GM12878 (cell line): ENCODE data around the gene TPH2. TPM values are rescaled to one million over a fixed set of nuclear protein-coding genes. Genes with fewer than 3 reads are reported as not detected.

Experiments used
- ATAC-seq: fragments of 200-7000 bp; cut with Tn5 transposase; 3 replicates; pipeline ENCODE4 v1.9.1; 2020; ENCODE audit warnings: mild to moderate bottlenecking, moderate library complexity
- BruUV-seq: library from RNA; stranded (reverse); fragments of 400-500 nt; replicated peaks from 2 replicates; lab custom pipeline; 2021; lab: Mats Ljungman, UMichigan
- CTCF ChIA-PET: fragments of 300-600 bp; sonication (Branson Sonifier 250); formaldehyde crosslinking; extraction: SDS; loops from one replicate; lab custom pipeline; 2021; ENCODE audit warnings: inconsistent platforms; lab: Yijun Ruan, JAX
- POLR2A ChIA-PET: fragments of 350-600 bp; formaldehyde crosslinking; extraction: SDS; loops from one replicate; lab custom pipeline; 2021; ENCODE audit warnings: inconsistent platforms; lab: Charles Lee
- RAD21 ChIA-PET: fragments of 300-600 bp; sonication (Branson Sonifier 250); formaldehyde crosslinking; loops from one replicate; lab custom pipeline; 2023; ENCODE audit warnings: antibody characterized with exemption; ENCODE audit not compliant: unreplicated experiment; lab: Charles Lee
- SMC1A ChIA-PET: fragments of 300-600 bp; sonication (Branson Sonifier 250); formaldehyde crosslinking; loops from one replicate; lab custom pipeline; 2023; ENCODE audit not compliant: unreplicated experiment, uncharacterized antibody; lab: Charles Lee
- DNase-seq: peaks from one replicate; pipeline ENCODE4 v3.0.0-alpha.2; 2011; ENCODE audit warnings: low read depth, low spot score
- FAIRE-seq: peaks from 3 replicates; lab custom pipeline; 2011; peaks lifted over from hg19 to GRCh38; lab: Jason Lieb, UNC
- H2AFZ ChIP-seq: 2 replicates; pipeline ENCODE4 v1.6.0; 2011; ENCODE audit warnings: low read depth, low read length, control low read depth; ENCODE audit not compliant: control insufficient read depth
- H3K27ac ChIP-seq: 2 replicates; pipeline ENCODE4 v1.5.1; 2011; ENCODE audit warnings: control low read depth; ENCODE audit not compliant: control insufficient read depth, insufficient read depth
- H3K27me3 ChIP-seq, 2 experiments: replicated peaks in 1 of 2; 2 replicates each; pipeline versions ENCODE4 v1.6.0 to v1.6.1; 2011; ENCODE audit warnings: low read length in 1 of 2; ENCODE audit not compliant: control insufficient read depth in 2 of 2, insufficient read depth in 2 of 2
- H3K36me3 ChIP-seq, 2 experiments: 2 replicates each; pipeline ENCODE4 v1.5.1; 2011; ENCODE audit warnings: low read length in 1 of 2; ENCODE audit not compliant: control insufficient read depth in 2 of 2, insufficient read depth in 2 of 2
- H3K4me1 ChIP-seq: 2 replicates; pipeline ENCODE4 v1.6.1; 2011; ENCODE audit warnings: mild to moderate bottlenecking, low read length, moderate library complexity, mixed read lengths; ENCODE audit not compliant: control insufficient read depth, insufficient read depth
- H3K4me2 ChIP-seq: 2 replicates; pipeline ENCODE4 v1.6.0; 2011; ENCODE audit warnings: control low read depth; ENCODE audit not compliant: control insufficient read depth, insufficient read depth
- H3K4me3 ChIP-seq: fragments of 200-600 bp; sonication (generic); 2 replicates; pipeline ENCODE4 v1.5.1; 2016
- H3K79me2 ChIP-seq: 2 replicates; pipeline ENCODE4 v1.6.0; 2011; ENCODE audit warnings: low read length; ENCODE audit not compliant: control insufficient read depth, insufficient read depth
- H3K9ac ChIP-seq: 2 replicates; pipeline ENCODE4 v1.8.0; 2011; ENCODE audit warnings: low read length, control low read depth, mixed read lengths; ENCODE audit not compliant: control insufficient read depth, insufficient read depth
- H3K9me3 ChIP-seq: replicated peaks from 3 replicates; pipeline ENCODE4 v1.5.1; 2011; ENCODE audit warnings: mild to moderate bottlenecking, low read length; ENCODE audit not compliant: control insufficient read depth, insufficient read depth
- H4K20me1 ChIP-seq: 2 replicates; pipeline ENCODE4 v1.6.0; 2011; ENCODE audit not compliant: control insufficient read depth, insufficient read depth
- CREB1 ChIP-seq: IDR thresholded peaks from 2 replicates; pipeline ENCODE4 v1.6.1; 2012; ENCODE audit warnings: low read depth, mild to moderate bottlenecking, inconsistent platforms
- TCF12 ChIP-seq: IDR thresholded peaks from 2 replicates; pipeline ENCODE4 v1.6.1; 2011; ENCODE audit warnings: low read depth, mild to moderate bottlenecking, low read length
- ZNF217 ChIP-seq: fragments of 450-650 bp; IDR thresholded peaks from 2 replicates; pipeline ENCODE4 v1.6.1; 2017; ENCODE audit warnings: antibody characterized with exemption, mild to moderate bottlenecking
- ZNF24 ChIP-seq: fragments of 450-650 bp; IDR thresholded peaks from 2 replicates; pipeline ENCODE4 v1.6.1; 2017; ENCODE audit warnings: antibody characterized with exemption, mild to moderate bottlenecking
- WGBS: methylation state at CpG from one replicate; pipeline ENCODE4 v1.1.6; 2016; ENCODE audit warnings: low lambda C conversion rate; ENCODE audit not compliant: insufficient replicate concordance, insufficient coverage; ENCODE audit errors: missing lambda C conversion rate; 5-methylcytosine and 5-hydroxymethylcytosine counted together
- in situ Hi-C: fragments of 300-500 bp; cut with MboI; formaldehyde crosslinking; loops from 9 replicates; pipeline ENCODE4 v1.14.3; 2018; ENCODE audit warnings: mixed read lengths
- intact Hi-C: fragments of 100-400 bp; cut with micrococcal nuclease; formaldehyde crosslinking; loops from one replicate; pipeline ENCODE4 v1.14.2; 2022; ENCODE audit not compliant: unreplicated experiment
- polyA plus RNA-seq, 11 experiments: library from polyadenylated mRNA; depleted of rRNA in 4 of 11; unstranded in 6 of 11; stranded (reverse) in 5 of 11; fragments of >200 nt; fragmentation: Nextera tagmentation in 4 of 11; fragmentation: Illumina TruSeq in 1 of 11; extraction: Ambion mirVana in 4 of 11; extraction: Trizol in 1 of 11; gene quantifications; 1 replicate in 1 of 11; 2 replicates in 10 of 11; pipeline versions ENCODE4 v1.2.1 to v1.2.3, GENCODE V29; 2011 to 2016; ENCODE audit warnings: inconsistent platforms in 2 of 11, missing spikeins in 2 of 11, low read depth in 1 of 11
- total RNA-seq, 4 experiments: library from RNA; depleted of rRNA in 3 of 4; stranded (reverse); fragments of >200 nt in 3 of 4; fragmentation: Illumina TruSeq in 1 of 4; extraction: Trizol in 1 of 4; gene quantifications; 2 replicates each; pipeline versions ENCODE4 v1.2.1 to v1.2.3, GENCODE V29; 2013 to 2021

Gene TPH2
- total and polyA plus RNA-seq, 10 of the 15 experiments (the other 5 are each of a cell fraction or from before 2014, with no cell fraction given) = not detected

DNA sequence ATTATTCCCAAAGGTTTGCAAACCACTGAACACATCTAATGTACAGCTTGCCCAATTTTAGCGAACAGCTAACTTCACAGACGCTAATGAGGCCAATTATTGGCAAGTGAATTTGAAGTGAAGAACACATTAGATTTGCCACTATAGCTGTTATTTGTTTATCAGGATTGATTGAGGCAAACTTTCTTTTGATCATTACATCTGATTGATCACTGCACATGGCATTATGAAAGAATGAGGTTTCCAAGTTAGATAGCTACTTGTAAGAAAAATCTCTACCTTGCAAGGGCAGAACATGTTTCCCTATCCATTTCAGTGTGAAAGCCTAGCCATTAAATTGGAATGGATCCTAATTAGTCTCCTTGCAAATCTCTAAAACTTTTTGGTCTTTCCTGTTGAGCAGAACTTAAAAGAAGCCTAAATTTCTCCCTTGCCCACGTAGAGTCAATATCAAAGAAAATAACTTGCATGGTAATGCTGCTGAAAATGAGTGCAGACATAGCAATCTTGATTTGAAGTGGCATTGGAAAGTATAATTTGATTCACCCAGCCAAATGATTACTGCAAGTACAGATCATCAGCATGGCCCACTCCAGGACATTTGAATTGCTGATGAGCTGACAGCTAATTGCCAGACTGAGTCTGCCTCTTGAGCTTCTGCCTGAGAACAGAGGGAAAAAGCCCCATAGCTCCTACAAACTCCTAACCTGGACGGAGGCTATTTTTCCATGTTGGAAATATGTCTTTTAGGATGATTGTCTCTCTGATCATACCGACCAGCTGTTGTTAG, 98.6 kb downstream of the TPH2 start:
- H3K4me3 ChIP-seq = no peak overlapping the region
- intact Hi-C loops = no loop called here
- DNase-seq (no peak), ATAC-seq (no peak), FAIRE-seq (no peak)
- no peak overlapping the region for H3K4me2 ChIP-seq
- CTCF ChIA-PET = no interaction called here
- no peak overlapping the region for H3K27ac ChIP-seq
- no peaks in the 10 kb centered on the region for H3K9me3 ChIP-seq
- H4K20me1 ChIP-seq = no peaks in the 10 kb centered on the region
- no peaks in the 10 kb centered on the region for H3K4me1 ChIP-seq
- H2AFZ ChIP-seq = no peak overlapping the region
- no peak overlapping the region for H3K9ac ChIP-seq
- SMC1A ChIA-PET = no interaction called here
- TF ChIP-seq ZNF24 (no peak), ZNF217 (no peak), TCF12 (no peak)
- no TSS peak for BruUV-seq
- RAD21 ChIA-PET = no interaction called here
- H3K79me2 ChIP-seq = no peaks in the 10 kb centered on the region
- no peaks in the 10 kb centered on the region for H3K27me3 ChIP-seq
- in situ Hi-C loops = no loop called here
- no peaks in the 10 kb centered on the region for H3K36me3 ChIP-seq
- 19% methylated on average over 5 of the region's 5 CpGs for WGBS
- POLR2A ChIA-PET = no interaction called here

DNA sequence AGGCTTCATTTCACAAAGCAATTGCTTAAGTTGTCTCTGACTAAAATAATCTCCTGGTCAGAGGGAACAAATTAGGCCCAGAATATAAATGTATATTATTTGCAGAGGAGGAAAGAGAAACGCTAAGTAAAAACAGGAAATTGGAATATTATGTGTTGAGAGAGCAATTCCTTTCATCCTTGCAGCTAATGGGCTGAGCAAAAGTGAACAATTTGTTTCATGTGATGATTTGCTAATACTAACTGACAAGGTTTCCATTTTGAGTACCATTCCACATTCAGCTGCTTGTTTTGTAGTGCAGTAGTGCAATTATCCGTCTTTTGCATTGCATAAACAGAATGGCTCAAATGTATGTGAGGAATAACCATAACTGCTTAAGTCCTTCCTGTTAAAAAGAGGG, 103.2 kb downstream of the TPH2 start:
- WGBS = 42% methylated on average over 2 of the region's 2 CpGs
- SMC1A ChIA-PET = interaction anchor here (0.6 to 1.6 kb wide), 3 partner anchors 8 to 760 kb away, joined by 3 to 4 read pairs (median 4); no protein-coding TSS in a partner anchor
- POLR2A ChIA-PET = no interaction called here
- H3K27ac ChIP-seq = no peak overlapping the region
- intact Hi-C loops = no loop called here
- no TSS peak for BruUV-seq
- H3K27me3 ChIP-seq = no peaks in the 10 kb centered on the region; a peak in 1 of 4 replicates
- FAIRE-seq (no peak), DNase-seq (no peak), ATAC-seq (no peak)
- H4K20me1 ChIP-seq = no peaks in the 10 kb centered on the region
- no peaks in the 10 kb centered on the region for H3K79me2 ChIP-seq
- TF ChIP-seq CREB1 = no peak
- no peak overlapping the region for H3K4me2 ChIP-seq
- CTCF ChIA-PET = interaction anchor here (0.5 to 1.7 kb wide), 3 partner anchors 22 to 113 kb away, joined by 3 to 4 read pairs (median 3); no protein-coding TSS in a partner anchor
- no peaks in the 10 kb centered on the region for H3K36me3 ChIP-seq
- no peaks in the 10 kb centered on the region for H3K4me1 ChIP-seq
- no peak overlapping the region for H3K9ac ChIP-seq
- H3K9me3 ChIP-seq = no peaks in the 10 kb centered on the region
- H2AFZ ChIP-seq = no peak overlapping the region
- H3K4me3 ChIP-seq = no peak overlapping the region
- RAD21 ChIA-PET = no interaction called here
- in situ Hi-C loops = no loop called here
